ENCODE data around the gene MAPKAPK5.
"Not testable (repeated sequence)": the region's sequence is repeated elsewhere in the genome, so short reads cannot be mapped to it uniquely, and the experiment has no call there.

MAPKAPK5 gene

GRCh38 chr12:111828338-111828979 is 13.6 kb upstream of the MAPKAPK5 start:
- DNase-seq: no peak

DNA sequence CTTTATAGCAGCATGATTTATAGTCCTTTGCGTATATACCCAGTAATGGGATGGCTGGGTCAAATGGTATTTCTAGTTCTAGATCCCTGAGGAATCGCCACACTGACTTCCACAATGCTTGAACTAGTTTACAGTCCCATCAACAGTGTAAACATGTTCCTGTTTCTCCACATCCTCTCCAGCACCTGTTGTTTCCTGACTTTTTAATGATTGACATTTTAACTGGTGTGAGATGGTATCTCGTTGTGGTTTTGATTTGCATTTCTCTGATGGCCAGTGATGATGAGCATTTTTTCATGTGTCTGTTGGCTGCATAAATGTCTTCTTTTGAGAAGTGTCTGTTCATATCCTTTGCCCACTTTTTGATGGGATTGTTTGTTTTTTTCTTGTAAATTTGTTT is 12.4 kb upstream of the MAPKAPK5 start:
- not testable (repeated sequence) for DNase-seq

DNA sequence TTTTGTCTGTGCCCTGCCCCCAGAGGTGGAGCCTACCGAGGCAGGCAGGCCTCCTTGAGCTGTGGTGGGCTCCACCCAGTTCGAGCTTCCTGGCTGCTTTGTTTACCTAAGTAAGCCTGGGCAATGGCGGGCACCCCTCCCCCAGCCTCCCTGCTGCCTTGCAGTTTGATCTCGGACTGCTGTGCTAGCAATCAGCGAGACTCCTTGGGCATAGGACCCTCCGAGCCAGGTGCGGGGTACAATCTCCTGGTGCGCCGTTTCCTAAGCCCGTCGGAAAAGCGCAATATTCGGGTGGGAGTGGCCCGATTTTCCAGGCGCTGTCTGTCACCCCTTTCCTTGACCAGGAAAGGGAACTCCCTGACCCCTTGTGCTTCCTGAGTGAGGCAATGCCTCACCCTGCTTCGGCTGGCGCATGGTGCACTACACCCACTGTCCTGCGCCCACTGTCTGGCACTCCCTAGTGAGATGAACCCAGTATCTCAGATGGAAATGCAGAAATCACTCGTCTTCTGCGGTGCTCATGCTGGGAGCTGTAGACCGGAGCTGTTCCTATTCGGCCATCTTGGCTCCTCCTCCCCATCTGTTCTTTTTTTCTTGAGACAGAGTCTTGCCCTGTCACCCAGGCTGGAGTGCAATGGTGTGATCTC is 7.2 kb upstream of the MAPKAPK5 start:
- DNase-seq: not testable (repeated sequence)

- DNase-seq: not testable (repeated sequence)
Measured at GRCh38 chr12:111835531-111836181, 6.4 kb upstream of the MAPKAPK5 start.

DNA sequence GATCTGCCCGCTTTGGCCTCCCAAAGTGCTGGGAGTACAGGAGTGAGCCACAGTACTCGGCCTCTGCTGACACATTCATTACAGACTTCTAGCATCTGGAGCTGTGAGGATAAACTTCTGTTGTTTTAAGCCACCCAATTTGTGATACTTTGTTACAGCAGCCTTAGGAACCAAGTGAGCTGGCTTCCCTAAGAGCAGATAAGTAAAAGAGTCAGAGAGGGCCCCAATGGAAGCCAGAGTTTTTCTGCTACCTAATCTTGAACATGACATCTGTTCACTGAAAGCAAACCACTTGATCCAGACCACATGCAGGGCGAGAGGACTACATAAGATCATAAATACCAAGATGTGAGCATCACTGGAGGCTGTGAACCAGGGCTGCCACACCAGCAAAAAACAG is 3.7 kb upstream of the MAPKAPK5 start:
- DNase-seq: no peak

DNA sequence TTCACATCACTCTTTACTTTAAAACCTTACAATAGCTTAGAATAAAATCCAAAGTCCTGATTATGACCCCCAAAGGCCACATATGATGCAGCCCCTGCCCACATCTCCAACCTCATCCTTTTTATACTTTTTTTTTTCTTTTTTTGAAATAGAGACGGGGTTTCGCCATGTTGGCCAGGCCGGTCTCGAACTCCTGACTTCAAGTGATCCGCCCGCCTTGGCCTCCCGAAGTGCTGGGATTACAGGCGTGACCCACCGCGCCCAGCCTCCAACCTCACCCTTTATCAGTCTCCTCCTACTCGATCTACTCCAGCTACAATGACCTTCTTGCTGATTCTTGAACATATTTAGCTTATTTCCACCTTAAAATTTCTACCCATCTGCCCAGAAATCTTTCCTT is 1.2 kb upstream of the MAPKAPK5 start:
- no peak for DNase-seq

- no peak for DNase-seq
Measured at GRCh38 chr12:111841236-111841749, 735 bp upstream of the MAPKAPK5 start.

DNA sequence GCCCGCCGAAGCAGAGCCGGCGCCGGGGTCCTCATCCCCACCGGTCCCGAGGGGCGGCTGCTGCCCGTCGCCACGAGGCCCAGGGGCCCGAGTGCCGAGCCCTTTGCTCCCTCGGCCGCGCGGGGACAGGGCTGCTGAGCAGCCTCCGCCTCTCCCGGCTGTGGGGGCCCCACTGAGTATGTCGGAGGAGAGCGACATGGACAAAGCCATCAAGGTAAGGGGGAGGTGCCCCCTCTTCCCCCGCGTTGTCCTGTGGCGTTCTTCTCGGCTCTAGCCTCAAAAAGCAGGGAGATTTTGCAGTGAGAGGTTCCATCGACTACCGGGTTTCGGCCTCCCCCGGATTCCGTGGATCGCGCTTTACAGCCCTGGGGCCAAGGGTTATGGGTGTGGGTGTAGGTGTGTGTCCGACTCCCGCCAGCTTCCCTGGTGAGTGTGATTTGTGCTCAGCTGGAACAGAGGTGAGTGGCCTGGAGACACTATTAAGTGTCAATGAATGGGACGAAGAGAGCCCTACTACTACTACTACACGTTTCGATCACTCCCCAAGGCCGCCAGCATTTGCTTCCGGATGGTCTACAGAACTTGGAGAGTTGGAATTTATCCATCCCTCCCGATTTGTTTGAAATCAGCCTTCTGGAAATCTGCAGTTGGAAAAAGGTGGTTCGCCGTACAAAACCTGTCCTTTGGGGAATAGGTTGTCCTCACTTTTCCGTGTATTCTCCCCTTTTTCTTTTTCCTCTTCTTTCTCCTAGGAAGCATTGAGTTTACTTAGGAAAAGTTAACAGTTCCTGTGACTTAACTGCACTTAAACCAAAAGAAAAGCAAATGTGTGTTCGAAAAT is 748 bp downstream of the MAPKAPK5 start:
- DNase-seq: peak; percentile 24 to 29

DNA sequence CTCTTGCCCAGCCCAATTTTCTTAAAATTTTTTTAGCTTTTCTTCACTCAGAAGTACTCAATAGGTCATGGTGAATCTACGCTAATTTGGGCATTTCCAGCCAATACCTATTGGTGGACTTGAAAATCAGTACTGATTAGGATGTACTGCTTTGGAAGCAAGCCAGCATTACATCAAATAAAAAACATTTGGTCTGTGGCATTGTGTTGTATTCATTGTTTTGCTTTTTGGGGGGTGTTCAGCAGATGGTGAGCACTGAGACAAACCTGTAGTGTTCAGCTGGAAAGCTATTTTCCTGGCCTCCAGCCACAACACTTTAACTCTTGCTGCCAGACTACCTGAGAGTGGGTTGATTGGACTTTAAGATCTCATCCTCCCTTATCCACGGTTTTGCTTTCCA is 4.0 kb downstream of the MAPKAPK5 start:
- DNase-seq: no peak

- DNase-seq: no peak
Measured at GRCh38 chr12:111850526-111850925, 8.5 kb downstream of the MAPKAPK5 start.

GRCh38 chr12:111858186-111858585 is 16.2 kb downstream of the MAPKAPK5 start:
- DNase-seq: no peak

DNA sequence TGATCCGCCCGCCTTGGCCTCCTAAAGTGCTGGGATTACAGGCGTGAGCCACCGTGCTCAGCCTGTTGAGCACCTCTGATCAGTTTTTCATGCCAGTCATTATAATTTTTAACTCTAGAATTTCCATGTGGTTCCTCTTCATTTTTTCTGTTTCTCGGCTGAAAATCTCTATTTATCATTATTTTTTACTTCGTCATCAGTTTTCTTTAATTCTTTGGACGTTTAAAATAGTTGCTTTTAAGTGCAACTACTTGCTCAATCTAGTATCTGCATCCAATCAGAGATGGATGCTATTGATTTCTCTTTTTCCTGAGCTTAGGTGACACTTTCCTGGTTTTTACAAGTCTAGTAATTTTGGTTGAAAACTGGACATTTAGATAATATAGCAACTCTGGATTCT is 16.8 kb downstream of the MAPKAPK5 start:
- no peak for DNase-seq

GRCh38 chr12:111864913-111865312 is 22.9 kb downstream of the MAPKAPK5 start:
- no peak for DNase-seq

DNA sequence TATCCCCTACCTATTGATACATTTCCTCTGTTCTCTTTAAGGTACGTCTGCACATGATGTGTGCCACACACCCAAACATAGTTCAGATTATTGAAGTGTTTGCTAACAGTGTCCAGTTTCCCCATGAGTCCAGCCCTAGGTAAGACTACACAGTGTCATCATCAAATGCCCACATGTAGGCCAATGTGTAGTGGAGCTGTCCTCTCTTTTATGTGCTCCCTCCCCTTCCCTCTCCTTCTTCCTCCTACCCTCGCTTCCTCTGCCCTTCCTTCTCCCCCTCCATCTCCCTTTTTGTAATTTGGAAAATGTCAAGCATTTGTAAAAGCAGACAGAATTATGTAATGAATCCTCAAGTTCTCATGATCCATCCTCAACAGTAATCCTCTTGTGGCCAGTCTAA is 25.5 kb downstream of the MAPKAPK5 start:
- DNase-seq: no peak

- DNase-seq: no peak
Measured at GRCh38 chr12:111868676-111869588, 26.9 kb downstream of the MAPKAPK5 start.

- DNase-seq: no peak
Measured at GRCh38 chr12:111869671-111870070, 27.6 kb downstream of the MAPKAPK5 start.

GRCh38 chr12:111870216-111870615 is 28.2 kb downstream of the MAPKAPK5 start:
- no peak for DNase-seq

GRCh38 chr12:111870706-111871105 is 28.7 kb downstream of the MAPKAPK5 start:
- DNase-seq: no peak

- no peak for DNase-seq
Measured at GRCh38 chr12:111873113-111873512, 31.1 kb downstream of the MAPKAPK5 start.

- DNase-seq: no peak
Measured at GRCh38 chr12:111881716-111882115, 39.7 kb downstream of the MAPKAPK5 start.

DNA sequence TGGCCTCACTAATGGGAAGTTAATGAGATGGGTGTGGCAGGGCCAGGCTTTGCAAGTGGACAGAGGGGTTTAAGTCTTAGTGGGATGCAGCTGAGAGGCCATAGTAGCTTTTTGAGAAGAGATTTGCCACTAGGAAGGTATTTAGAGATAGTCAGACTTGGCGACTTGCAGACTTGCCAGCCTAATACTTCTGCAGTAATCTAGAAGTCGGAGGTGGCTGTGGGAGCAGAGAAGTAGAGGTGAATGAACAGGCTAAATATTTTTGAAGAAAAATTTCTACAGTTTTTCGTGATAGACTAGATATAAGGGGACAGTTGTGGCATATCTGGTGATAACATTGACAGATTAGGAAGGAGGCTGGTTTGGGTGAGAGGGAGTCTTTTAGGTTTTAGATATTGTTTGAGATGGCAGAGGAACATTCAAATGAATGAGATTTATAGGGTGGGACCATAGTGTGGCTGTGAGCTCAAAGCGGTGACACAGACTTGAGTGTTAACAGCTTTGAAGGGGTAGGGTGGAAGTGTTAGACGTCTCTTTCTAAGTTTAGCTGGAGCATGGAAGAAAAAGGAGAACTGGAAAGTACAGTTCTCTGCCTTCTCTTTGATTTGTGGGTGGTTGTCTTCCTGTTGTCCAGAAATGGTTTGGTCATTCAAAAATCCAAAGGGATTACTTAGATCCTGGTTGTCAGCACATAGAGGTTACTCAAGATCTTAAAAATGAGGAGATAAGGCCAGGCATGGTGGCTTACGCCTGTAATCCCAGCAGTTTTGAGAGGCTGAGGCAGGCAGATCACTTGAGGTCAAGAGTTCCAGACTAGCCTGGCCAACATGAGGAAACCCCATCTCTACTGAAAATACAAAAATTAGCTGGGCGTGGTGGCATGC is 44.9 kb downstream of the MAPKAPK5 start:
- DNase-seq: no peak

Data from activated CD4-positive, alpha-beta T cell treated with anti-CD3 and anti-CD28 coated beads, Interleukin-2, amount 50 U/mL, for 4 hours (primary cell).